Tibial artery (tissue), 4 donors: Measurements from ENCODE around the gene FLOT1.

Experiments
- DNase-seq, 2 donors: peaks; one replicate each; pipeline ENCODE4 v3.0.0-alpha.2; 2019
- H3K27ac ChIP-seq, 2 donors: fragments of 200-600 bp; sonication (generic) in 1 of 2; 1 replicate in 1 of 2; 2 replicates in 1 of 2; pipeline ENCODE4 v1.5.1; 2018 to 2019; ENCODE audit warnings: mild to moderate bottlenecking in 1 of 2
- H3K27me3 ChIP-seq, 2 donors: fragments of 200-600 bp; sonication (generic) in 1 of 2; one replicate each; pipeline versions ENCODE4 v1.5.1 to v1.6.0; 2016 to 2019
- H3K36me3 ChIP-seq, 3 donors: fragments of 200-600 bp; sonication (generic) in 2 of 3; one replicate each; pipeline ENCODE4 v1.5.1; 2016 to 2019; ENCODE audit warnings: mild to moderate bottlenecking in 2 of 3
- H3K4me1 ChIP-seq, 4 donors: fragments of 200-600 bp; sonication (generic) in 2 of 4; 1 replicate in 3 of 4; 2 replicates in 1 of 4; pipeline ENCODE4 v1.5.1; 2016 to 2019
- H3K4me3 ChIP-seq, 2 donors: fragments of 200-600 bp; sonication (generic) in 1 of 2; 1 replicate in 1 of 2; 2 replicates in 1 of 2; pipeline ENCODE4 v1.5.1; 2018 to 2019; ENCODE audit warnings: mild to moderate bottlenecking in 2 of 2
- H3K9me3 ChIP-seq, 3 donors: fragments of 200-600 bp; sonication (generic) in 1 of 3; one replicate each; pipeline ENCODE4 v1.5.1; 2016 to 2019
- CTCF ChIP-seq, 2 experiments: fragments of 200-600 bp in 1 of 2; fragments of 450-650 bp in 1 of 2; IDR thresholded peaks; one replicate each; pipeline ENCODE4 v1.5.1; 2017 to 2019; ENCODE audit warnings: antibody characterized with exemption in 2 of 2, mild to moderate bottlenecking in 1 of 2, moderate library complexity in 1 of 2
- intact Hi-C: fragments of 100-400 bp; cut with DNase I; formaldehyde crosslinking; loops from one replicate; pipeline ENCODE4 v1.15.0; 2023; ENCODE audit warnings: low total_unique reads

FLOT1 gene

GRCh38 chr6:30730601-30731435, 11.7 kb downstream of the FLOT1 start:
- Histone ChIP-seq H3K27me3 (no peaks in the 10 kb centered on the region), H3K36me3 (peaks cover 72 to 99% (median 82%) of the 10 kb centered on the region in 3 donors), H3K9me3 (no peaks in the 10 kb centered on the region), H3K27ac (peak overlapping the region; percentile 38 to 44), H3K4me3 (no peak overlapping the region), H3K4me1 (peaks cover 0 to 26% (median 11%) of the 10 kb centered on the region in 4 donors)
- intact Hi-C loops, result no loop called here
- peak; percentile 58 to 82 for DNase-seq
- peak; percentile 53 to 54 for TF ChIP-seq CTCF (IDR thresholded peaks at IDR 0.05)

- no peaks in the 10 kb centered on the region for H3K27me3 ChIP-seq
- TF ChIP-seq CTCF (IDR thresholded peaks at IDR 0.05), result no peak
- H3K27ac ChIP-seq, result peak overlapping the region; percentile 23 to 48
- intact Hi-C loops, result no loop called here
- H3K4me1 ChIP-seq, result peaks cover 0 to 50% (median 20%) of the 10 kb centered on the region in 4 donors
- H3K9me3 ChIP-seq, result no peaks in the 10 kb centered on the region
- DNase-seq, result no peak
- no peak overlapping the region for H3K4me3 ChIP-seq
- H3K36me3 ChIP-seq, result peaks cover 63 to 97% (median 77%) of the 10 kb centered on the region in 3 donors
Measured at GRCh38 chr6:30727920-30728553, 14.4 kb downstream of the FLOT1 start.

- Histone ChIP-seq H3K9me3 (no peaks in the 10 kb centered on the region), H3K4me3 (no peak overlapping the region), H3K27ac (peak overlapping the region; percentile 23 to 48), H3K36me3 (peaks cover 54 to 88% (median 69%) of the 10 kb centered on the region in 3 donors), H3K27me3 (no peaks in the 10 kb centered on the region), H3K4me1 (peaks cover 0 to 63% (median 27%) of the 10 kb centered on the region in 4 donors)
- DNase-seq, result no peak
- TF ChIP-seq CTCF (IDR thresholded peaks at IDR 0.05), result no peak
- intact Hi-C loops, result no loop called here
Measured at GRCh38 chr6:30726506-30727413, 15.7 kb downstream of the FLOT1 start.

GRCh38 chr6:30725713-30726505, 16.6 kb downstream of the FLOT1 start:
- Histone ChIP-seq H3K27me3 (no peaks in the 10 kb centered on the region), H3K36me3 (peaks cover 54 to 80% (median 66%) of the 10 kb centered on the region in 3 donors), H3K27ac (peak overlapping the region; percentile 23 to 35), H3K9me3 (no peaks in the 10 kb centered on the region), H3K4me3 (no peak overlapping the region), H3K4me1 (peaks cover 0 to 62% (median 25%) of the 10 kb centered on the region in 4 donors)
- no peak for DNase-seq
- no peak for TF ChIP-seq CTCF (IDR thresholded peaks at IDR 0.05)
- intact Hi-C loops, result no loop called here
